ENCODE measurements around the gene GET4. TPM values are rescaled to one million over a fixed set of nuclear protein-coding genes. Genes with fewer than 3 reads are reported as not detected.

GET4 gene
- total RNA-seq, 1 experiment from 2014 or later: 90.9 TPM

DNA sequence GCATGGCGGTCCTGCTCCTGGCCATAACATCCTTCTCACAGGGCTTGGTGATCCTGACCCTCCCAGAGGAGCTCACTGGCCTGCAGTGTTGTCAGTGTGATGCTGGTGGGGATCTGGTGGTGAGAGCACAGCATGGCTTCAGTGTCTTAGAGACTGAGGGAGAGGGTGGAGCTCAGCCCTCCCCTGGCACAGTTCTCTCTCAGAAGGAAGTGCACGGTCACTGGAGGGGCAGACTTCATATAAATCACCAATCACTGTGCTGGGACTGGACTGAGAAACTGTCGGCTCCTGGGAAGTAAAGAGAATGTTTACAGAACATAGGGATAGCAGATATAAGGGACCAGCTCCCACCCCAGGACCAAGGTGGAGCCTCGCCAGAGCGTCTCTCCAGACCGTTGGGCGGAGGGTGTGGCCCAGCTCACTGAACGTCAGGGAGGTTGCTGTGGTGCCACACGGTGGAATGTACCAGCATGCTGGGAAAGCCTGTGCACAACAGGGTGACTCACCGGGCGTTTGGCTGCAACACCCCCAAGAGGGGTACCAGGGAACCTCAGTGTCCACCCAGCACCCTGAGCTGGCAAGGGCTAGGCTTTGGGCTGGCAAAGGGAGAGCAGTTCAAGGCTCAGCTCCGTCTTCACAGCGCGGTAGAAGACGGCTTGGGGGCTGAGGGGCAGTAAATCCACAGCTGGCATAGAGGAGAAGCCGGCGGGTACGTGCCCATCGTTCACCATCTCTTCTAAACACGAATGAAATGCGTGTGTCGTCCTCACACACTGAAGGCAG lies 8.8 kb upstream of the GET4 start:
- TF ChIP-seq SIN3A (IDR thresholded peaks at IDR 0.05; ENCODE audit: borderline replicate concordance, insufficient read depth, low read depth, low read length) (no peak), TCF7L2 (IDR thresholded peaks at IDR 0.05; ENCODE audit: low read depth, low read length) (no peak), CTCF (IDR thresholded peaks at IDR 0.05) (no peak)
- TF ChIP-seq, protein P1, sequence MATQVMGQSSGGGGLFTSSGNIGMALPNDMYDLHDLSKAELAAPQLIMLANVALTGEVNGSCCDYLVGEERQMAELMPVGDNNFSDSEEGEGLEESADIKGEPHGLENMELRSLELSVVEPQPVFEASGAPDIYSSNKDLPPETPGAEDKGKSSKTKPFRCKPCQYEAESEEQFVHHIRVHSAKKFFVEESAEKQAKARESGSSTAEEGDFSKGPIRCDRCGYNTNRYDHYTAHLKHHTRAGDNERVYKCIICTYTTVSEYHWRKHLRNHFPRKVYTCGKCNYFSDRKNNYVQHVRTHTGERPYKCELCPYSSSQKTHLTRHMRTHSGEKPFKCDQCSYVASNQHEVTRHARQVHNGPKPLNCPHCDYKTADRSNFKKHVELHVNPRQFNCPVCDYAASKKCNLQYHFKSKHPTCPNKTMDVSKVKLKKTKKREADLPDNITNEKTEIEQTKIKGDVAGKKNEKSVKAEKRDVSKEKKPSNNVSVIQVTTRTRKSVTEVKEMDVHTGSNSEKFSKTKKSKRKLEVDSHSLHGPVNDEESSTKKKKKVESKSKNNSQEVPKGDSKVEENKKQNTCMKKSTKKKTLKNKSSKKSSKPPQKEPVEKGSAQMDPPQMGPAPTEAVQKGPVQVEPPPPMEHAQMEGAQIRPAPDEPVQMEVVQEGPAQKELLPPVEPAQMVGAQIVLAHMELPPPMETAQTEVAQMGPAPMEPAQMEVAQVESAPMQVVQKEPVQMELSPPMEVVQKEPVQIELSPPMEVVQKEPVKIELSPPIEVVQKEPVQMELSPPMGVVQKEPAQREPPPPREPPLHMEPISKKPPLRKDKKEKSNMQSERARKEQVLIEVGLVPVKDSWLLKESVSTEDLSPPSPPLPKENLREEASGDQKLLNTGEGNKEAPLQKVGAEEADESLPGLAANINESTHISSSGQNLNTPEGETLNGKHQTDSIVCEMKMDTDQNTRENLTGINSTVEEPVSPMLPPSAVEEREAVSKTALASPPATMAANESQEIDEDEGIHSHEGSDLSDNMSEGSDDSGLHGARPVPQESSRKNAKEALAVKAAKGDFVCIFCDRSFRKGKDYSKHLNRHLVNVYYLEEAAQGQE (IDR thresholded peaks at IDR 0.05; ENCODE audit: insufficient read depth in 1 of 2, low read depth in 2 of 2, low read length in 1 of 2): no peak
- DNase-seq (ENCODE audit: low read depth, low spot score): no peak
- H3K27ac ChIP-seq (ENCODE audit: low read length): no peak overlapping the region
- POLR2A ChIA-PET: no interaction called here
- H3K9me3 ChIP-seq (ENCODE audit: control insufficient read depth, insufficient read depth, low read depth, low read length): no peaks in the 10 kb centered on the region
- no peaks in the 10 kb centered on the region for H3K27me3 ChIP-seq (ENCODE audit: control insufficient read depth, insufficient read depth, low read length)
- intact Hi-C loops (cut with micrococcal nuclease; ENCODE audit: unreplicated experiment): no loop called here
- no peaks in the 10 kb centered on the region for H3K4me1 ChIP-seq (ENCODE audit: control insufficient read depth, insufficient read depth, low read length)
- no peak overlapping the region for H3K4me3 ChIP-seq (ENCODE audit: low read depth in 2 of 2, low read length in 2 of 2)
- no TSS peak for BruUV-seq (replicated peaks)
- peak; percentile 48 for ATAC-seq
- CTCF ChIA-PET: interaction anchor here (0.5 to 0.6 kb wide), 2 partner anchors 82 to 126 kb away, joined by 3 read pairs; no protein-coding TSS in a partner anchor
- in situ Hi-C loops (cut with HindIII; ENCODE audit: low pct_unique_long_range_greater_than_20kb, low sequenced_read_pairs): no loop called here
- peaks cover 13% of the 10 kb centered on the region for H3K36me3 ChIP-seq (ENCODE audit: control insufficient read depth, insufficient read depth, low read length)

- intact Hi-C loops (cut with micrococcal nuclease; ENCODE audit: unreplicated experiment) (no loop called here), in situ Hi-C loops (cut with HindIII; ENCODE audit: low pct_unique_long_range_greater_than_20kb, low sequenced_read_pairs) (no loop called here)
- no peaks in the 10 kb centered on the region for H3K27me3 ChIP-seq (ENCODE audit: control insufficient read depth, insufficient read depth, low read length)
- DNase-seq (ENCODE audit: low read depth, low spot score) (no peak), ATAC-seq (no peak)
- no TSS peak for BruUV-seq (replicated peaks)
- ChIA-PET POLR2A (no interaction called here), CTCF (interaction anchor here (0.5 kb wide), 1 partner anchor 83 kb away, joined by 3 read pairs; no protein-coding TSS in a partner anchor)
- H3K27ac ChIP-seq (ENCODE audit: low read length): no peak overlapping the region
- TF ChIP-seq TCF7L2 (IDR thresholded peaks at IDR 0.05; ENCODE audit: low read depth, low read length) (no peak), CTCF (IDR thresholded peaks at IDR 0.05) (no peak), SIN3A (IDR thresholded peaks at IDR 0.05; ENCODE audit: borderline replicate concordance, insufficient read depth, low read depth, low read length) (no peak), POLR2AphosphoS5 (IDR thresholded peaks at IDR 0.05; ENCODE audit: low read depth, low read length) (no peak)
- TF ChIP-seq, protein P1 (IDR thresholded peaks at IDR 0.05; ENCODE audit: insufficient read depth in 1 of 2, low read depth in 2 of 2, low read length in 1 of 2): no peak
- no peaks in the 10 kb centered on the region for H3K9me3 ChIP-seq (ENCODE audit: control insufficient read depth, insufficient read depth, low read depth, low read length)
- H3K36me3 ChIP-seq (ENCODE audit: control insufficient read depth, insufficient read depth, low read length): peaks cover 13% of the 10 kb centered on the region
- peaks cover under 1% of the 10 kb centered on the region; the same call in 1 of the 2 replicates for H3K4me1 ChIP-seq (ENCODE audit: control insufficient read depth, insufficient read depth, low read length)
- H3K4me3 ChIP-seq (ENCODE audit: low read depth in 2 of 2, low read length in 2 of 2): no peak overlapping the region
These were observed 8.2 kb upstream of the GET4 start for GRCh38 chr7:868189-868486.

All from Panc1 (cell line).